GM21381 (cell line): Measurements from ENCODE around the gene DCLK1.

Experiments used
- ATAC-seq: cut with Tn5 transposase; IDR thresholded peaks from one replicate; pipeline ENCODE4 v1.9.1; 2021; ENCODE audit warnings: mild to moderate bottlenecking, moderate library complexity; ENCODE audit not compliant: unreplicated experiment

The DCLK1 gene

DNA sequence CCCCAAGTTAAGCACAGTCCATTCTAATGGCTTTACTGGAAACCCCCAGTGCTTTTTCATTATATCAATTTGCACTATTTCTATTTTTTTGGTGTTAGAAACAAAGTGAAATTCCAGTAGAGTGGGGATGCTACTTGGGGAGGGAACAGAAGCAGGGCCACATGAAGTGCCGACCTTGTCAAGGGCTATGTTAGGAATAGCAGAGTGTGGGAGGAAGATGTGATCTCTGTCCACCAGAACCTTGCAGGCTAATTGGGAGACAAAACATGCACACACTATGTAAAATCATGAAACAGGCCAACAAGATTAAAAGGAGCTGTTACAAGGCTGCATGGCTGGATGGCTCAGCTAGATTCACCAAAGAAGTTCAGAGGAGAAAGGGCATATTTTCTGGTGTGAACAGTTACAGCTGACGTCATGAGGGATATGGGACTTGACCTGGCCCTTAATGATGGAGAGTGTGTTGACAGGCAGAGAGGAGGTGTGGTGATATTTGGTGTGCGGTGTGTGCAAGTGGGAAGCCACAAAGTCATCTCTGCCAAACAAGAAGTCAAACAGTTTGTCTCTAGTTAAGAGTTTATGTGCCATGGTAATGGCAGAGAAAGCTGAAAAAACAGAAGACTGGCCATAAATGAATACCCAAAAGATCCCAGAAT is 336.3 kb downstream of the DCLK1 start:
- no peak for ATAC-seq

DNA sequence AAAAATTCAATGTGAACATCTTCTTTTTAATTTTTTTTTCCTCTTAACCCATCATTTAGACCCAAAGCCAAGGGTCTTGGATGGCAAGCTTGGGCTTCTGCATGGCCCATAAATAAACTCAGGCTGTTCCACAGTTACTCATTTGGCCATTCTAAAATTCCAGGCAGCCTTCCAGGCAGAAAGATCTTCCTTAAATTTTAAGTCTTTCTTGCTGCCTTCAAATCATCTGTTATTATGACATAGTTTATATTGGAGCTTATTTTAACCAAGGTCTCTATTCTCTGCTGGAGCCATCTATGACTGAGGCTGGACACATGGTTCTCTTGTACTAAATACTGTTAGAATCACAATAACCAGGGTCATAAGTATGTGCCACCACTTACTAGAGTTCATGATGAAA is 337.4 kb downstream of the DCLK1 start:
- ATAC-seq = no peak

DNA sequence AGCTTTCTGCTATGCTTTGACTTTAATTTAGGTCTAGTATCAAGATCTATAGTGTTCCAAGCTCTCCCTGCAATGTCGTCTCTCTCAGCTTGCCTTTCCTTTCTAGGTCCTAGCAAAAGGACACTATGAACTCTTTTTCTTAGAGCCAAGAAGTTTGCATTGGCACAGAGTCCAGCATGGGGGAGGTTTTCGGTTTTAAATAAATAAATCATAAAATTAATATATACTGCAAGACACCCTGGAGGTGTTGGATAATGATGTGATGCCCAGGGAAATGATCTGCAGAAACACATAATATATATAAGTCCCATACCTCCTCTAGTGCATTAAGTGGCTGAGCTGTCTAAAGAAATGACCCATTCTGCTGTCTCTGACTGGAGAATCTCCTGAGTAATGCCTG is 338.3 kb downstream of the DCLK1 start:
- no peak for ATAC-seq

DNA sequence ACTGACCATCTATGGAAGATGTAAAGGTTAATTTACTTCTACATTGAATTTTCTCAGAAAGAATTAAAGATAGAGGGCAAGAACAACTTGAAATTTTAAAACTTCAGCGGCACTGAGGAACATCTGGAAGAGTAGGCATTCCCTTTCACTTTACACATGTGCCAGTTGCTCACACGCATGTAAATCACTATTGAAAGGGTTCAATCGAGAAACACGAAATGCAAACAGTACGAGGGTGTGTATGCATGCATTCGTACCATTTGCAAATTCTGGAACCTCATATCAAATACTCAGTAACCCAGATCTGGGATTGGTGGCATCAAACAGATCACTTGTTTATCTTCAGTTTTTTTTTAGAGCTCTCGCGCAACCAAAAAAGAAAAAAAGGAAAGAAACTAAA is 339.2 kb downstream of the DCLK1 start:
- ATAC-seq = no peak

DNA sequence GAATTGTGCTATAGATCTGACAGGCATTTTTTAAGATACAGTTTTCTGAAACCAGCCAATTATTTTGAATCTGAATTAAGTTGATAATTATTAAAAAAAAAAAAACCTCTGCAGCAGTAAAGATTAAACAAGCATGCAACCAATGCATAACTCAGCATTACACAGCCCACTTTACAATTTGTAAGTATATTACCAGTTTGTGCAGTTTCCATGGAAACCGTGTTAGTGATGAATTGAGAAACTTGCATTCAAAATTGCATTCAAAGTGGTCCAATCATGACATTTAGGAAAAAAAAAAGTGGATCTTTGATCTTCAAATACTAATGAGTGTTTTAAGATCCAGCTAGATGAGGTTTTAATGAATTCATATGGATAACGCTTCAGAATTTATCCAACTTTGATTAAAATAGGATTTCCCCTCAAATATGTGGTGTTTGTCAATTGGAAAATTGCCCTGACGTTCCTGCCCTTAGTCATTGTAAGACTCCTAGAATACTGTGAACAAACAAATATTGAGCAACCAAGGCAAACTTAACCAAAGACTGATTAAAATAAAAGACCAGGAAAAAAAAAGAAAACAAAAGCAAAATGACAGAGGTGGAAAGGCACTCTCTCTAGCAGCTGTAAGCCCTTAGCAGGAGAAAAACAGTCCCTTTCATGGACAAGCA is 339.9 kb downstream of the DCLK1 start:
- ATAC-seq = no peak

DNA sequence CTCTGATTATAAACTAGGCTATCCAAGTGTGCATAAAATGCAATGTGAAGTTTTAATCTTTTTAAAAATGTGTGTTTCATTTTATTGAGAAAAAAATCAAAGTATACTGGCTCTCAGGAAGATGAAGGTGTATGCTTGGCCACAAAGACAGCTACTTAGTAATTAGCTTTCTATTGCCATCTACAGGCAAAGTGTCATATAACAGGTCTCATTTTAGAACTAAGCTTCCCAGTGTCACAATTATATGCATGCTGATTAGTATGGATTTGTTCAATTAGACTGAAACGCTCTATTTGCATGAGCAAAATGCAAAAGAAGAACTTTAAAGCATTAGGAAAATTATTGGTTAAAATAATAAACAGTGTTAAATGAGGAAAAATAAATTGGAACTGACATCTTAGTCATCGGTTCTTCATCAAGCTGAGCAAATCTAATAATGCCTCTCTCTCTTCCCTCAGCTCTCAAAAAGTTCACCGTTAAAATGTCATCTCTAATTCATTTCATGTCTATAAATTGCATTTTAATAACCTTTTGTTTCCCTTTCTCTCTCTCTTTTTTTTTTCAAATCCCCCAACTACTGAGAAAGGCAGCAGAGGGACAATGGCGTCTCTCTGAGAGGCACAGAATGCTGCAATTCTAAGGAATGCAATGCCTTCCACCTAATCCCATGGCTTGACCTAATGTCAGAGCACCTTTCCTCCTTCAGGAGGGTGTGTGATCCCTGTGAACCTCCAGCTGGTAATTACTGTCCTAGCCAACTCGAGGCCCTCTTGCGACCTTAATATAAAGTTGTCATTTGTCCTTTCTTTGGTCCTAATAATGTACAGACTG is 341.6 kb downstream of the DCLK1 start:
- ATAC-seq = no peak

DNA sequence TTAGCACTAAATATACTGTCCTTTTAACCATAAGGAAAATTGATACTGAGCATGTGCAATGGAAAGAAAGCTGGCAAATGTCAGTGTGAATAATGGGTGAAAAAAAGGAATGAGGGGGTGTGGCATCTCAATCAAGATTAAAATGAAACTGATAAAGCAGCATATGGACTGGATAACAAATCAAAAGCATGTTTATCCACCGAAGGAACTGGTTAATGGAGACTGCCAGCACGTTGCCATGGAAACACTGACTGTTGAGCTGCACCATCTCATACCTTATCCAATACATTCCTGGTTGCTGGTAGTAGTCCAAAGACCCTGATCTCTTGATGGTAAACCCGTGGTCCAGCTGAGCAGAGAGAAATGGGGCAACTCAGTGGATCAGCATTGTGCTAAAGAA is 343.2 kb downstream of the DCLK1 start:
- no peak for ATAC-seq

DNA sequence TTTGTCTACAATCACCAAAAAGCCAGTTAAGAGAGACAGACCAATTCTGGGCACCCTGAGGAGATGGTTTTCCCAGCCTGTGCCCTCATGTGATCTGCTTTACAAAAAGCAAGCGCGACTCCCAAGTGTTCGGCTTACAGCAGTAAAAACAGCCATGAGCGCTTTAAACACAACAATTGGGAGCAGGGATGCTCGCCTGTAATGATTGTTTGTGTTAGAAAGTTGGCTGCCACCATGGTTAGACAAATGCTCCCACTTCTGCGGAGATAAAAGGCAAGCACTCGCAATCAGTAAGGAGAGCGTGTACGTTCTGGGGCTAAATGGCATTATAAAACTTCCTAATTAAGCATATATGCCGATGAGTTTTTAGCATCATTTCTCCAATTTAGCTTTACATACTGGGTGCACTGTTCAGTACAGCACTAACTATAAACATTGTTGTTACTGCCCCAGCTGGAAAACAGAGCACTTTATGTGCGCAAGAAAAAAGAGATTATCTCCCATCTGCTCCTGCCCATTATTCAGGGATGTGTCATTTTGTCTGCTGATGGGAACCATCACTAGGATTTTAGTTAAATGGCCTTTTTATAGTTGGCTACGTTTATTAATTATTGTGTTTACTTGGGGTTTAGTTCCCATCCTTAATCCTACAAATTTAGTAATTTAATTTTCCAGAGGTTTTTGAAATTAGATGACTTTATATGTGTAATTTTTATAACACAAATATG is 345.4 kb downstream of the DCLK1 start:
- no peak for ATAC-seq

DNA sequence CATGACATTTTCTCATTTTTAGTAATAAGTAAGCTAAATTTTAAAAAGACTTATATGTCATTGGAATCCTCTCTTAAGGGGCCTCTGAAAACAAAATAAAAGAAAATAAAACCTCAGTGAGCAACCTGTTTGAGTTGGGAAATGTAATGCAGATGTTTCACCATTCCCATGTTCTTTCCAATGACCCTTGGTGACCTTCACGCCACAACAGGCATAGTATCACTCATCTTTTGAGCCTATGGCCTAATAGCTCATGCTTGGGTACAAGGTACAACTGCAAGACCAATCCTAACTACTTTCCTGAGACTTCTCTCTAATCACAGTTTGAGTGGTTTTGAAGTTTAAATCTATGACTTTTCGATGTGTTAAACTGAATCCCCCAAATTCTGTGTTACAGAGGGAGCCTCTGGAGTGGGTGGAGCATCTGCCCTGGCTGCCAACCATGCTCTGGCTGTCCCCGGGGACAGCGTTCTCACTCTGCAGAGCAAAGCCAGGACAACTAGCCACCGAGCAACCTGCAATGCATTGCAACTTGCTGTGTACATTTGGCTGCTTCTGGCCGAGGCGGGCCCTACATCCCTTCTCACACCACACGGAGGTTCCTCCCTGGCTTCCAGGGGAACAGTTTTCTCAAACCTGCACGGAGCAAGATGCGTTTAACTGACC is 346.8 kb downstream of the DCLK1 start:
- ATAC-seq = no peak

DNA sequence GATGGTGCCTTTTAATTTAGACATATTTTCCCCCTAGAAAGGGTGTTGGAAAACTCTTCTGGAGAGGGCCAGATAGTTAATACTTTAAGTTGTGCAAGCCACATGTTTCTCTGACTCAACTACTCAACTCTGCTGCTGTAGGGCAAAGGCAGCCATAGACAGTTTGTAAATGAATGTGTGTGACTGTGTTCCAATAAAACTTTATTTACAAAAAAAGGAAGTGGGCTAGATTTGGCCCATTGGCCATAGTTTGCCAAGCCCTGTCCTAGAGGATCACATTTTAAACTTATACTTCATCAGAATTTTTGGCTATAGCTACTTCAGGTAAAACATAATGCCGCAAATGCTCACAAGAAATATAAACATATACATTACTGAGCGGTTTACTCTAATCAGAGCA is 348.4 kb downstream of the DCLK1 start:
- ATAC-seq = no peak

DNA sequence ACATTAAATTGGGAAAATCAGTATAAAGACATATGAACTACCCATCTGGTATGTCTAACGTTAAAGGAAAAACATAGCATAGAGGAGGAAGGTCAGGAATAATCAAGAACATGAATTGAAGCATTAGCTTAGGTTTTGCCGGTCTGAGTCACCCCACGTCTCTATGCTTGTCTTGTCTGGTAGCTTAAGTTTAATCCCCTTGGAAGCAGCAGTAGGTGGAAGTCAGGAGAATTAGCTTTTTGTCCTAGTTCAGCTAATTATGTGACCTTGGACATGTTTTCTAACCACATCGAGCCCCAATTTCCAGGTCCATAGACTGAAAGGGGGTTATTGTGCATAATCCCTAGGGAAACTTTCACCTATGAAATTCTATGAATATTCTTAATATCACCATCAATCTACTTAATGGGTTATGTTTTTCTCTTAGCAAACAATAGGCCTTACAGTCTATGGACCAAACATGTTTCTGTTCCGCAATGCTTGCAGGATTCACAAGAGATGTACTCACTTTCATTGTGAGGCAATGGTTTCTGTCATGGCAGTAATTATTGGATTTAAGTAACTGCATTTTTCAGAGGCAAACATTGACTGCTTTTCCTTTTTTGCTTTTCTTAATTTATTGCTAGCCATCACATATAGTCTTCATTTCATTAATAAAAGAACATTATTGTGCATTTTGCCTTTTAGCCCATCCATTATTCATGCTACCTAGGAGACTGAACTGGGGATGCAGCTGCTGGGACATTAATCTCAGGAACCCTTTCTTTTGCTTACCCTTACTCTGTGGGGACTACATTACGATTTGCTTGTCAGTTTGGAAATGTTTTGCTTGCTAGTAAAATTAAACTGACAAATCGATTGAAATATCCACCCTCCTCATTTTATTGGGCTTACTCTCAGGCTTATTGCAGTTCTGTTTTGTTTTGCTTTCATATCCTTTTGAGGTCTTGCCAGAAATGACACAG is 349.9 kb downstream of the DCLK1 start:
- no peak for ATAC-seq

DNA sequence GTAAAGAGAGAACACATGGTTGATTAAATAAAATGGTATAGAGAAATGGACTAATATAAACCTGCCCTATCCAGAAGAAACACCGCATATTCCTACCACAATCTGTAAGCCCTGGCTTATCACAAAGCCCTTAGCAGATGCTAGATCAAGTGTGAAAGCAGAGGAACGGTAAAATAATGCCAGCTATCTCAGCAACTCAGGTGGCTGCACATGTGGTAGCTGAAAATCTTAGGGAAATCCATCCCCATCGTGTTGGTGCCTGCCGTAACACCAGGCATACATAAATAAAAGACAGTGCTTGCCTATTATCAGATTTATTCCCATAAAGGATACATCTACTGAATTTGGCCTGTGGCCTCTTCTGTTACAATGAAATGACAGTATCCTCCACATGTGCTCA is 350.6 kb downstream of the DCLK1 start:
- ATAC-seq = no peak

DNA sequence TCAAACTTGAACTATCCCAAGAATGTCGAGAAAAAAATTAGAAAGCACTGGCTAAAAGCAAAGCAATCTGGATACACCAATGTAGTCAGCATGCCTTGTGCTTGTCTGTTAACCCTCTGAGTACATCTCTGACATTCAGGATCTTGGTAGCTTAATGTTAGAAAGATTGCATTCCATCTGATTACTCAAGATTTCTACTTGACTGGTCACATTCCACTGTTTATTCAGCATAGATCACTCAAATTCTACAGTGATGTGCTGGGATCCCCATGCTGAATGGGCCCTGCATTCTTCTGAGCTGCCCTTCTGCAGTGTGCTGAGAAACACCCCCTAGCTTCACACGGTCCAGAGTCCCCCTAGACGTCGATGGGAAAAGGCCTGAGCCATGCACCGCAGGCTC is 359.3 kb downstream of the DCLK1 start:
- no peak for ATAC-seq

DNA sequence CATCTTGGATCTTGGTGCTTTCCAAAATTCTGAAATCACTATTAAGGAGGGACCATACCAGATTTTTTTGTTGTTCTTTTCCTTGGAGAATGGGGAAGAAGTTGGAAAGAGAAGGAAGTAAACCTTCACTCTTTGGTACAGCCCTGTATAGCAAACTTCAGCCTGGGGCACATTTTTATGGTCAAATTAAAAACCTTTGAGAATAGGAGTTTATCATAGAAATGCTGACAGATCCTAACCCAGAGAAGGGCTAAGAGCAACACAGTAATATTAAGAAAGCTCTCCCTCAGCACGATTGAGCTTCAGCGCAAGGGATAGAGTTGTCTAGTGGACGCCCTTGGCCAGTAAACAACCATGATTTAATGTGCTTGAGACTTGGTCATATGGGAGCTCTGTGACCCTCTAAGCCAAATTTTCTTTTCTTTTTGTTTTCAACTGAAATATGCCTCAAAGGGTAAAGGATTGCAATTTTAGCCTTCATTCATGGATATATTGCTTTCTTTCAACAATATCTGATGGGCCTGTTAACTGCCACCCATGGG is 360.4 kb downstream of the DCLK1 start:
- no peak for ATAC-seq

DNA sequence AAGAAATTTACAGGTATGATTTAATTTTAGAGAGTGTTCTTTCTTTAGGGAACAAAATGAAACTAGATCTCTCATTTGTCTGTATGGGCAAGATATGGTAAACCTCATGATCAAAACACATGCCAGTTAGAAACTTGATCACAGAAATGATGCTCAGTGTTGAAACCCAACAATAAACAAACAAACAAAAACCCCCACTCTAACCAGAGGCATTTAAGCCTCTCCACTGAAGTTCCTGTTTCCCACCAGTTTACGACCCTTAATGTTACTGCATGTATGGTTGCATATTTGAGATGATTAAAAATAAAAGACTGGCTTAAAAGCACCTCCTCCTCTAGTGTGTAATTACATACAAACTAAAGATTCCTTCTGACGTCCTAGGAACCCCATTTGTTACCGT is 361.4 kb downstream of the DCLK1 start:
- ATAC-seq = no peak

DNA sequence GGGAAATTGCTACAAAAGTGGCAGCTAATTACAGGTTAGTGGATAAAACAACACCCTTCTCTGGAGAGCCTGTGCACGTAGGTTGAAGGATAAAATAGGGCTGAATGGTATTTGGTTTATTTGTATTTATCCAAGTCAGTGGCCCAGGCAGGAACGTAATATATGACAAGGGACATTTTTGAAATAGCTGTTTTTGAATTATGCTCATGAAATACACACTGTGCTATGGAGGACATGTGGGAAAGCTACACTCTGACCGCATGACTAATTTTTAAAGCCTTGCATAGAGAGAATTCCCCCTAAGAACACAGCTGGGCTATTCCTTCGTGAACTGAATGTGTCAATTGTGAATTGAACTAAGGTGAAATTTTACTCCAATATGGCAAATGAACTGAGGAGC is 362.6 kb downstream of the DCLK1 start:
- no peak for ATAC-seq

DNA sequence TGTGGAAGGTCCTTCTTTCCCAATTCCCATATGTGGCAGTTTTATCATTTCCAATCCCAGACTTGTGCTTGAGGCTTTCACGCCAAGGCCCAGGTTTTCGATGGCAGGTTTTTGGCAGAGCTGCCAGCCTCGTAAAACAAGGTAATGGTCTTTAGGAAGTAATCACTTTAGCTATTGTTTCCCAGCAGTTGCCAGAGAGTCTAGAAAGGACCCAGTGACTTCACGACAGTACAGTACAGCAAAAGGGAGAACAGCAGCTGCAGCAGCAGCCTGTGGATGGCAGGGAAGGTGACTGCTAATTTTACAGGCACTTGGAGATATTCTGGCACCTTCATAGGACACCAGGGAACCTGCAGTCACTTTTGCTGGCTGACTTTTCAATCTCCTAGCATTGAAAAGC is 363.1 kb downstream of the DCLK1 start:
- ATAC-seq = no peak

DNA sequence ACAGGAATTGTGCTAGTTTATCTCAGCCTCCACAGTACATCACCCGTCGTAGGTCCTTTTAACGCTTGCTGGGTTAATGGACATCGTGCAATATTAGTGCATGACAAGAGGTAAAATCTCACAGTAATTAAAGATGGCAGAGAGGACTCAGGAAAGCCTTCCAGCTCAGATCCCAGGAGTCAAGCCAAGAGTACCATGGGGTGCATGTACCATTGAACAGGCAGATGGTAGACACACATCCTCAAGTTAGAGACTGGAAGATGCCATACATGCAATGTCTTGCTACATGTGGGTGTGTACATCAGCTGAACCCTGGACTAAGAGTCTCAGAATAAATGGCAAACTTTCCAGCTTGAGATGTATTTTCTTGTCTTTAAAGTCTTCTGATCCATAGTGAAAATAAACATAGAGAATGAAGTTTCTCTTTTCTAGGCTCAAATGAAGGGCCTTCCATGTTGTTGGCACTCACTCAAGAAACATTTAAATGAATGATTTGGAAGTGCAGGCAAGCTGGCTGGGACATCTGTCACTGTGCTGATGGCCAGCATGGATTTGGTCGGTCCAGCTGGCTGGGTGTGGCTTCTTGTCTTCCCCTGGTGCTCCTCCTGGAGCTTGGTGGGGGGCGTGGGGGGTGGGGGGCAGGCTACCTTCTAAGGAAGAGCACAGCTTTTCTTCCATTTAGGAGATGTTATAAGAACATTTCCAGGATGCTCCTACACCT is 363.8 kb downstream of the DCLK1 start:
- no peak for ATAC-seq

DNA sequence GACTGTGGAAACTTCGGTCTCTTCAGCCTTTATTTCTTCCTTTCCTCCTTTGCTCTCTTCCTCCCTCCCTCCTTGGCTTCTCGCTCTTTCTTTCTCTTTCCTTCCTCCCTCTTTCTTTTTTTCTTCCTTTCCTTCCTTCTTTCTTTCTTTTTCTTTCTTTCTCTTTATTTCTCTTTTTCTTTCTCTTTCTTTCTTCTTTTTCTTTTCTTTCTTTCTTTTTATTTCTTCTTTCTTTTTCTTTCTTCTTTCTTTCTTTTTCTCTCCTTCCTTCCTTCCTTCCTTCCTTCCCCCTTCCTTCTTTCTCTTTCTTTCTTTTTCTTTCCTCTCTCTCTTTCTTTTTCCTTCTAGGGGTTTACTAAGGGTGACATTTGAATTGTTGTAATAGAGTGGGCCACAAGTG is 364.5 kb downstream of the DCLK1 start:
- ATAC-seq = no peak
